HG02610 (cell line): ENCODE data around the gene CAMK1.

Experiments
- ATAC-seq: cut with Tn5 transposase; IDR thresholded peaks from one replicate; pipeline ENCODE4 v1.9.1; 2021; ENCODE audit warnings: mild to moderate bottlenecking, moderate library complexity; ENCODE audit not compliant: unreplicated experiment

The CAMK1 gene

DNA sequence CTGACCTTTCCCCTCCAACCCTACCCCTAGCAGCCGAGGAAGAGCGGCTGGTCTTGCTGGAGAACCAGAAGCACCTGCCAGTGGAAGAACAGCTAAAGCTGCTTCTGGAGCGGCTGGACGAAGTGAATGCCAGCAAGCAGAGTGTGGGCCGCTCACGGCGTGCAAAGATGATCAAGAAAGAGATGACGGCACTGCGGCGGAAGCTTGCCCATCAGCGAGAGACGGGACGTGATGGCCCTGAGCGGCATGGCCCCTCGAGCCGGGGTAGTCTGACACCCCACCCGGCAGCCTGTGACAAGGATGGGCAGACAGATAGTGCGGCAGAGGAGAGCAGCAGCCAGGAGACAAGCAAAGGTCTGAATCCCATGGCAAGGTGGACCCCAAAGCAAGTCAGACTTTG is 26.2 kb downstream of the CAMK1 start:
- ATAC-seq: no peak

DNA sequence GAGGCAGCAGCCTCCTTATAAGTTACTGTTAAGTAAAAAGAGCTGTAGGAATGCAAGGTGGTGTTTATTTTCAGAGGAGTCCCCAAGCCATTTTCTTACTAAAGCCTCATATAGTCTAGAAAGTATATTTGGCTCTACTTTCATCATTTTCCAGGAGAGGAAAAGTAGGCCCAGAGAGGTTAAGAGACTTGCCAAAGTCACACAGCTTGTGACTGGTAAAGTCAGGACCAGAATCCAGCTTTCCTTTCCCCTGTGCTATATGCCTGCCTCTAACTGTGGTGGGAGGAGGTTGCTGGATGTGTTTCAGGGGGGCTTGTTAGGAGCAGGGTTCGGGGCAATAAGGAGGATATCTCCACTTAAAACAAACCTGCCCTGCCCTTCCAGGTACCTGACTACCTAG is 27.2 kb downstream of the CAMK1 start:
- no peak for ATAC-seq

DNA sequence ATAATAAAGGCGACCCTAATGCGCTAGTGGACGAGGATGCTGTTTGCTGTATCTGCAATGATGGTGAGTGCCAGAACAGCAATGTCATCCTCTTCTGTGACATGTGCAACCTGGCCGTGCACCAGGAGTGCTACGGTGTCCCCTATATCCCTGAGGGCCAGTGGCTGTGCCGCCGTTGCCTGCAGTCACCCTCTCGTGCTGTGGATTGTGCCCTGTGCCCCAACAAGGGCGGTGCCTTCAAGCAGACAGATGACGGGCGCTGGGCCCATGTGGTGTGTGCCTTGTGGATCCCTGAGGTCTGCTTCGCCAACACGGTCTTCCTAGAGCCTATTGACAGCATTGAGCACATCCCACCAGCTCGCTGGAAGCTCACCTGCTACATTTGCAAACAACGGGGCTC is 30.6 kb downstream of the CAMK1 start:
- ATAC-seq: no peak

DNA sequence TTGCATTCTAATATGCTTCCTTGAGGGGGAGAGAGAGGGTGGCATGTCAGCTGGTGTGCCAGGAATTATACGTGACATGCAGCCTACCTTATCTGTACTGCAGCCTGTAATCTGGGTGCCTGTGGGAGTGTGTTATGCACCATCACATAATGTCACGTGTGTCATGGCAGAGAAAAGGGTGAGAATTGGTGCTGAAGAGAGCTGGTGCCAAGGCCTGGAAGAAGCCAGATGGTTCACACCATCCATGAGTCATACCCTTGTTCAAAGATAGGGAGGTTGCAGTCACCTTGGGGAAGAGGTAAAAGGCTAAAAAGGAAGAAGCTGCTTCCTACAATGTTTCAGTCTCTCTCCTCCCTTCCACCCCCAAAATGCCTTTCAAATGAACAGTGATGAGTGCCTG is 32.9 kb downstream of the CAMK1 start:
- ATAC-seq: no peak

DNA sequence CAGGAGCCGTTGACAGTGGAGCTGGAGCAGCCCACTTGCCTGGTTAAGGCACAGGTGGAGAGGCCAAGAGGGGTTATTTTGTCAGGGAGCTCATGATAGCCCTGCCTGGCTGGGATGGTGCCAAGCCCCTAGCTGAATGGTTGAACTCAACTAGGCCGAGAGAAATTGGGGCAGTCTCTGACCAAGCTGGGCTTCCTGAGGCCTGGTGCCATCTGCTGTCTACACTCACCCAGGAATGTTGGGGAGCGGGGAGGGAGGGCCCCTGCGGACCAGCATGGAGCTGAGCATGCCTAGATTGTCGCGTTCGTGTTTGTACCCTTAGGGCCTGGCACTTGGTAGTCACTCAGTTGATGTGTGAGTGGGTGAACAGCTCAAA is 37.0 kb downstream of the CAMK1 start:
- ATAC-seq: no peak

DNA sequence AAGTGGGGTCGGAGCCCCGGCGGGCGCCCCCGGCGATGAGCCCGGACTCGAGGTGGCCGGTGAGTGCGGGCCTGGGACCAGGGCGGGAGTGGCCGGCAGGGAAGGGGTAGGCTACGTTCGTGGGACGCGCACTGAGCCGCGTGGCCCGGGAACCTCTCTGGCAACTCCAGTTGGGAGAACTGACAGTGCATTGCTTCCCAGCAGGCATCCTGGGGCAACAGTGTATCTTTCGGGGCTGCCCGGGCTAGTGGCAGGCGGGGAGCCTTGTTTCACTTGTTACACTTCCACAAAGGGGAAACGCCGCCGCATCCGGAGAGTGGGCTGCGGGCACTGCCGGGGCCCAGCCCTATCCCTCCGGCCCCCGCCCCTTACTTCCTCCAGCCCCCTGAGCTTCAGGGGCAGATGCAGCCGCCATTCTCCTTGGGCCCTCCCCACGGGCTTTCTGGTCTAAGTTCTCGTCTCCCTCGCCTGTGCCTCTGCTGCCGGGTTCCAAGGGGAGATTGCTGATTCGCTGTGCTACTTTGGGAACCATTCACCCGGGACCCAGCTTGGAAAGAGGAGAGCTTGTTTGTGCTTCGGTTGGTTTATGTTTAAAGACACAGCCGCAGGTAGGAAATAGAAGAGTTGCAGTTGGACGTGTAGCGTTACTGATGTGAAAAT is 37.5 kb downstream of the CAMK1 start:
- ATAC-seq: no peak

DNA sequence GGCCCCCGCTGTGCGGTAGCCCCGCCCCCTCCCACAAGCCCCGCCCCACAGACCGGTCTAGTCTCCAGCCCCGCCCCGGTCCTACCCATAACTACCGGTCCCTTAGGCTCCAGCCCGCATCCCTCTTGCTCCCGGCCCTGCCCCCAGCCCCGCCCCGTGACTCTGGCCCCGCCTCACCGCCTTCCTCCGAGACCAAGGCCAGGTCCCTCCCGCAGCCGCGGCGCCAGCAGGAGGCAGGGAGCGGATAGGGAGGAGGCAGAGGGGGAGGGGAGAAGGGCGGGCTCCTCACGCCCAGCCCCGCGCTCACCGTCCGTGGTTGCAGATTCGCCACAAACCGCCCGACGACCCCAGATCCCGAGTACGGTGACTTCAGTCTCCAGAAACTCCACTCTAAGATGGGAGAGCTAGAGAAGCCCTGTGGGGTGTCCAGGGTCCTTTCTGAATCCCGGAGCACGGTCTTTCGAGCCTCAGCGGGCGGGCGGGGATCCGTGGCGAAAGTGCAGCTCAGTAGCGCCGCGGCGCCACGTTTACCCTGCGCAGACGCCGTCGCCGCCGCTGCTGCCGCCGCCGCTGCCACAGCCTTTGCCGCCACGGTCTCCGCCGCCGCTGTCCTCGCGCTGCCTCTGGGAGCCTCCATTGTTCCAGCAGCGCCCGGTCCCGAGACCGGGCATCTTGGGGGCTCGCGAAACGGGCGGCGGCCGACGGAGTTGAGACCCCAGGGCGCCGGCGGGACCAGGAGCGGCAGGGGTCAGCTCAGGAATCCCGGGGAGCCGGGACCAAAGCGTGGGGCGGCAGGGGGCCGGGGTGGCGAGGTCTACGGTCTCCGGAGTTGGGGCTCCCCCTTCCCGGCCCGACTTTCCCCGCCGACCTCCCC is 38.3 kb downstream of the CAMK1 start, which contains the start of gene BRPF1:
TSS of gene BRPF1 (plus strand) at position 530 of the 874 bp plus-strand sequence. CDS start 2,406 bp downstream, outside the sequence.
- ATAC-seq: peak; percentile 96

DNA sequence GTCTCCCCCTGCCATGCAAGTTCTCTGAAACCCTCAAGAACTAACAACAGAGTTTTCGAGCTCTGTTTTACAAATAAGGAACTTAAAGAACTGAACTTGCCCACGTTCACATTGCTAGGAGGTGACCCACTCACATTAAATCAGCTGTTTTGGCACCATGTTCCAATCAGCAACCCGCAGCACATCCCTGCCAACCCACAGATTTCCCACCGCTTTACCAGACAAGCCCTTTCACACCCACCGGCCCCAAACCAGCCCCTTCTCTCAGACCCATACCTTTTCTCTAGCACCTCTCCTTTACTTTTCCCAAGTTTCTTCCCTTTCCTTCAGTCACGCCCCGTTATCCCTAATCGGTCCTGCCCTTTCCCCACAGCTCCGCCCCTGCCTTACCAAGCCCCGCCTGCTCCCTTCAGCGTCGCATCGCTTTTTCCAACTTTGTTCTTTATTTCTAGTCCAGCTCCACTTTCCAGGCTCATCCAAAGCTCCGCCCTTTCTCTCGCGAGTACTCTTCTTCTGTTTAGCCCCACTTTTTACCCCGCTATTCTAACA is 39.0 kb downstream of the CAMK1 start:
- ATAC-seq: peak; percentile 39

DNA sequence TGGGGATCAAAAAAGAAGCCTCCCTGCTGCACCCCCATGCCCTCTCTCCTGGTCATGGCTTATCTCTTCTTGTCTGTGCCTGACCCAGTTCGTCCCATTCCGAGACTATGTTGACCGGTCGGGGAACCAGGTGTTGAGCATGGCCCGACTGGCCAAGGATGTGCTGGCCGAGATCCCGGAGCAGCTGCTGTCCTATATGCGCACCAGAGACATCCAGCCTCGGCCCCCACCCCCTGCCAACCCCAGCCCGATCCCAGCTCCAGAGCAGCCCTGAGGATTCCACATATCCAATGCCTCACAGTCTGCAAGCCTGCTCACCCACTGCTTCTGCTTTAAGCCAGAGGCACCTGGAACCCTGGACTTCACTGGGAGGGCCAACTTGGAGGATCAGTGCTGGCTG is 40.3 kb downstream of the CAMK1 start:
- ATAC-seq: no peak

DNA sequence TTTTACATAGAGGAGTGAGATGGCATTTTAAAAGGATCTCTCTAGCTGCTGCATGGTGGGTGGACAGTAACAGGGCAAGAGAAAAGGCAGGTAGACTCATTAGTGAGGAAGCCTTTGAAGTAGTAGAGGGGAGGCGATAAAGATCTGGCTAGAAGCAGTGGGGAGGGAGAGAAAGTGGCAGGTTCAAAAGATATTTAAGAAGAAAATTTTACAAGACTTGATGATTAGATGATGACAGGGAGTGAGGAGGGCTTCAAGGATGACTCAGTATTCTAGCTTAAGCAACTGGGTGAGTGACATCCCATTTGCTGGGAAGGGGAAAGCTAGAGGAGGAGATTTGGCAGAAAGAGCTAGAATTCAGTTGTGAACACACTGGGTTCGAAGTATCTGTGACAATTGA is 42.0 kb downstream of the CAMK1 start:
- no peak for ATAC-seq

DNA sequence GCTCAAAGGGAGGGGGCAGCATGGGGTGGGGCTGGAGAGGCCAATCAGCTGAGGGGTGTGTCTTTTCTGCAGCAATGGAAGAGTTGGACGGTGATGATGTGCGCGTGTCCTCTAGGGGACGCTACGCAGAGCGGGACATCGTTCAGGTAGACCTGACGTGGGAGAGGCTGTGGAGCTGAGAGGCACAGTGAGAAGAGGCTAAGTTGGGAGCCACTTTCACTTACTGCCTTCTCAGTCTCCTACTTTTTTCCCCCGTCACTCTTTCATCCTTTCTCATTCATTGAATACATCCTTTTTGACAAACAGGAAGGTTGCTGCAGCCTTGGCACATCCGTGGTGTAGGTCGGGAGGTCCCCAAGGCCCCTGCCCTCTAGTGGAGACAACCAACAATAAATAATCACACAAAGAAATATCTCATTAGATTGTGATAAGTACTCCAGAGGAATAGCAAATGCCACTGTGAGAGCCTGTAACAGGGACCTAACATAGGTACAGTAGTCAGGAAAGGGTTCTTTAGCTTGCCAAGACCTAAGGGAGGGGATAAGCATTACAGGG is 42.6 kb downstream of the CAMK1 start:
- ATAC-seq: no peak

DNA sequence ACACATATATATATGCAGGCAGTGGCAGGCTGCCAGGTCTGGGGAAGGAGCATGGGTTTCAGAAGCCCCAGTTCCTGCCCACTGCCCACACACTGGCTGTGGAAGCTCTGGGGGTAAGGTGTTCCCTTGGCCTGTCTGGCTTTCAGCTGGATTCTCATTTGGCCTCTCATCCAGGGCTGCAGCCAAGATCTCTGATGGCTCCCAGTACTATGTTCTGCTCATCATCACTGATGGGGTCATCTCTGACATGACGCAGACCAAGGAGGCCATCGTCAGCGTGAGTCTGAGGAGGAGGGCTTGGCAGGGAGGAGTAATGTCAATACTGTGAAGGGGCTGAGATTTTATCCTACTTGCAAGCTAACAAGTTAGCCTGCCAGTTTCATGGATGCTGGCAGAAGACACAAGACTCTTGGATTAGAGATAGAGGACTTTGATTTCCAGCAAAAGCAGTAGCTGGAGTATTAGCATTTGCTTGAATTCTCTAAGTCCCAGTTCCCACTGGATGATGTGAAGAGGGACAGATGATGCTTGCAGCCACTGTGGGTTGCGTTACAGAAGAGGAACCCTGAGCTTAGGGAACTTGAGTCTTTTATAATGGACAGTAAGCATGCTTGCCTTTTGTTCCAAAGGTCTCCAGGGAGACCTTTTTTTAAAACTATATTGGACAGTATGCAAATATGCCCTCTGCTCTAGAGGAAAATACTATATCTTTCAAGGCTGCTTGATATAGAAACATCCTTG is 43.8 kb downstream of the CAMK1 start:
- no peak for ATAC-seq

DNA sequence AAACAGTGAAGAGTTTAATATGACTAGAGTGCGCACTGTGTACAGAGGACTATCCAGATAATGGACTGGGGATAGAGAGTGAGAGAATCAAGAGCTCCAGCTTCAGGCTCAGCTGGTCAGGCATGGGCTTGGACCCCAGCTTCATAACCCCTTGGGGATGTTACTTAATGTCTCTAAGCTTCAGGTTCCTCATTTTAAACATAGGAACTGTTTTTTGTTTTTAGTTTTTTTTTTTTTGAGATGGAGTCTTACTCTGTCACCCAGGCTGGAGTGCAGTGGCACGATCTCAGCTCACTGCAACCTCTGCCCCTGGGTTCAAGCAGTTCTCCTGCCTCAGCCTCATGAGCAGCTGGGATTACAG is 48.1 kb downstream of the CAMK1 start:
- no peak for ATAC-seq

DNA sequence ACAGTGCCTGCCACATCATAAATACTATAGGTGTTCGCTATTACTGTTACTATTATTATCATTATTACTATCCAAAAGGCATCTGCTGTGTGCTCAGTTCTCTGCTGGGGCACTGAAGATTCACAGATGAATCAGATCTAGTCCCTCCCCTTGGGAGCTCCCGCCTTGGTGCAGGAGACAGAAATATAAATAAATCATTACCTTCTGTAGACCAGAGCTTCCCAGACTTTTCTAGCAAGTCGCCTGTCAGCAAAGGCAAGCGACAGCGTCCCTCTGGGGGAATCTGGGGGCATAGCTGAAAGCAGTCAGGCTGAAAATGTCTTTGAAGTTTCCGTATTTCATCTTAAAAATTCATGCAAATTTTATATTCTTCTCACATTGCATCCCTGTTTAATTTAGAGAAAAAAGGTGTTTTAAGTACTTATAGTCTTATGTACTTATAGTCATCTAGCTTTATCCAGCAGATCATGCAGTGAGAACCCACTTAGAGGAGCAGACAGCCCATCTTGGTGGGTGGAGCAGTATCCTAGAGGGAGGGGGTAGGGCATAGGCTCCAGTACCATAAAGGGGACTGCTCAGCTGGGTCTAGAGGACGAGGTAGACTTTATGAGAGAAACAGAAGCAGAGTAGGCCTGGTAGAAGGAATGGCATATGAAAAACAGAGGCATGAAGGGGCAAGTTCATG is 48.6 kb downstream of the CAMK1 start:
- ATAC-seq: no peak

DNA sequence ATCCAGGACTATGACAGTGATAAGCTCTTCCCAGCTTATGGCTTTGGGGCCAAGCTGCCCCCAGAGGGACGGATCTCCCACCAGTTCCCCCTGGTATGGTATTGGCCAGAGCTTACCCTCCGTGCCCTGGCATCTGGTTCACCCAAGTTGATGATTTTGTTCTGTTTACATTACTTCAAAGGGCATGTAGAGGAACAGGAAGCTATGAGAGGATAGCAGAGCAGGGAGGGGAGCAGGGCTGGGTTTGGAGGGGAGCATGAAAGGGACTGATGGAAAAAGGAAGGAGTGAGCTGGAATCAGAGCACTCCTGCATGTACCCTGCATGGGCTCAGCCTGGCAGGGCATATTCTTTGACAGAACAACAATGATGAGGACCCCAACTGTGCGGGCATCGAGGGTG is 51.6 kb downstream of the CAMK1 start:
- ATAC-seq: no peak

DNA sequence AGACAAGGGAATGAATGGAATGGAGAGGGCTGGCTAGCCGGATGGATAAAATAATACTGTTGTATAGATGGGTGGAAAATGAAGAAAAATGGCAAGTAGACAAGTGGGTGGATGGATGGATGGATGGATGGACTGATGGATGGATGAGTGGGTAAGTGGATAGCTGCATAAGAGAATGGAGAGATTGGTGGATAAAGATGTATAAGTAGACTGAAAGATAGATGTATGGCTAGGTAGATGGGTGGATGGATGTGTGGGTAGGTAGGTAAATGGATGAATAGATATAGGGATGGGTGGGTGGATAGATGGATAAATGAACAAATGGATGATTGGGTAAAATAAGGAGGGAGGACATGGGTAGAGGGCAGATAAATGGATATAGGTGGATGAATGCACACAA is 52.2 kb downstream of the CAMK1 start:
- no peak for ATAC-seq

DNA sequence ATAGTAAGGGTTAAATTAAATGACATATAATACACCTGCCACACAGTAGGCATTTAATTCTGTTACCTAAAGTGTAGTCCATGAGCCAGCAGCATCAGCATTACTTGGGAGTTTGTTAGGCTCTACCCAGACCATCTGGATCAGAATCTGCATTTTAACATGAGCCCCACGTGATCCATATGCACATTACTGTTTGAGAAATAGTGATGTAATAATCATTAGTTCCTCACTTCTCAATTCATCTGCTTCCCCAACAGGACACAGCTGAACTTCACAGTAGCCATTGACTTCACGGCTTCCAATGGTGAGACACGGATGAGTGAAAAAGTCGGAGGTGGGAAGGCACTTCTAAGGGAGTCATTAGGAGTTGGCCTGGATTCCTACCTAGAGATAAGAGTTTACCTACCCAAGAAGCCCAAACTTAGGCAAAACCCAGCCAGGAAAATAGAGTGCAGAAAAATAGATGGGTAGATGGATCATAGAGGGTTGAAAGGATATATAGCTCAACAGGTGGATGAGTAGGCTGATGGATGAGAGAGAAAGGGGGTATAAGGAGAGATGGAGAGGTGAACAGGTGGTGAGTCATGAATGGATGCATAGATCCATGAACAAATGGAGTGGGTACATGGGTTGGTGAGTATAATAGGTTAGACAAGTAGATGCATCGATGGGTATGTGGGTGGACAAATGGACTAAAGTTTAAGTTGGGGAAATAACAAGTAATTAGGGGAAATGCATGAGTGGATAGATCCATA is 52.8 kb downstream of the CAMK1 start:
- ATAC-seq: no peak

DNA sequence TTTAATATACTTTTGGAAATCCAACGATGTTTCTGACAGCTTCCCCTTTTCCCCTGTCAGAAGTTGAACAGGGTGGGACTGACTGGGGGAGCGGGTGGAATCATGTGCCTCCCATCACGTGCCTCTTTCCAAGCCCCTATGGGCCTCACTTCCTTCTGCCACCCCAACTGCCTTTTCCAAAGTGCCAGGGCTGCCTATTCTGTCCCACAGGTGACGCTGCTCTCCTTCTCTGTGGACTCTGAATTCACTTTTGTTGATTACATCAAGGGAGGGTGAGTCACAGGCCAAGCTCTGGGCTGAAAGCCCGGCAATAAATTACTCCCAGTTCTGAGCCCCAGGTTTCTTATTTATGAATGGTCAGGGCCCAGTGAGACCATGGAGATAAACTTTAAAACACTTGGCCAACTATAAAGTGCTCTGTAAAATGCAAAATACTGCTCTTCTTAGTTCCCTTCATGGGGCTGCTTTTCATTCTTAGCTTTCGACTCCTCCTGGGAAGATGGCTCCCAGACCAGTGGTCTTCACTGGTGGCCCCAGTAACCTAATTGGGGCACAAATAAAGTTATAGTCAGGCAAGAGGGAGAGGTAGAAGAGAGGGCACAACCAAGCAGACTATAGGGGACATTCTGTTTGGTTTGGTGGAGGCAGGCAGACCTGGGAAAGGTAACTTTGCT is 53.8 kb downstream of the CAMK1 start:
- no peak for ATAC-seq

DNA sequence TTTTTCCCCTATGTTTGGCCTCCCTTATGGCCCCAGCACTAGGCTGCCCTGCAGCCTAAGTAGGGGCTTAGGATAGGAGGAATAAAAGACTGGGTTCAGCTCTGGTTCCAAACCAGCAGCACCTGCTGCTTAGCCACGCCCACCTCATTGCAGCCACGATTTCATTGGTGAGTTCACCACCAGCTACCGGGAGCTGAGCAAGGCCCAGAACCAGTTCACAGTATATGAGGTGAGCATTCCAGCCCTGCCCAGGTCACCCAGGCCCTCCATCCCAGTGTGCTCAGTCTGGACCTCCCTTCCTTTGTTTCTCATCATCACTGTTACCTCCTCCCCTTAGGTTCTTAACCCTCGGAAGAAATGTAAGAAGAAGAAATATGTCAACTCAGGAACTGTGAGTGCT is 54.6 kb downstream of the CAMK1 start:
- no peak for ATAC-seq
